ENCODE measurements around the gene MICU1. TPM values are rescaled to one million over a fixed set of nuclear protein-coding genes. Genes with fewer than 3 reads are reported as not detected.
"Not testable (repeated sequence)": the region's sequence is repeated elsewhere in the genome, so short reads cannot be mapped to it uniquely, and the experiment has no call there.

MICU1 gene
- polyA plus RNA-seq, 1 donor: 79.2 TPM

- no peak for DNase-seq
Observed at GRCh38 chr10:72328829-72329204, 297.1 kb downstream of the MICU1 start.

- DNase-seq: no peak
Observed at GRCh38 chr10:72328045-72328828, 297.6 kb downstream of the MICU1 start.

GRCh38 chr10:72326665-72327603 is 298.9 kb downstream of the MICU1 start:
- DNase-seq: not testable (repeated sequence)

- DNase-seq: peak; percentile 88
Observed at GRCh38 chr10:72325243-72326175, 300.4 kb downstream of the MICU1 start.

- DNase-seq: no peak
Observed at GRCh38 chr10:72323771-72324191, 302.1 kb downstream of the MICU1 start.

GRCh38 chr10:72323108-72323749 is 302.6 kb downstream of the MICU1 start:
- no peak for DNase-seq

- no peak for DNase-seq
Observed at GRCh38 chr10:72322280-72323058, 303.4 kb downstream of the MICU1 start.

- no peak for DNase-seq
Observed at GRCh38 chr10:72322030-72322279, 303.9 kb downstream of the MICU1 start.

GRCh38 chr10:72321248-72322029 is 304.4 kb downstream of the MICU1 start:
- DNase-seq: no peak

GRCh38 chr10:72320676-72321247 is 305.1 kb downstream of the MICU1 start:
- no peak for DNase-seq

GRCh38 chr10:72319416-72320254 is 306.2 kb downstream of the MICU1 start:
- peak; percentile 78 for DNase-seq

- no peak for DNase-seq
Observed at GRCh38 chr10:72318418-72319262, 307.2 kb downstream of the MICU1 start.

Other genes starting within 250 kb of the MICU1 start
- 43.1 TPM for gene MCU, start 66.1 kb upstream of the MICU1 start, polyA plus RNA-seq (ENCODE audit: insufficient read length)

Data from left kidney (tissue), 2 donors.